Trophoblast cell (in vitro differentiated cells and primary cell): Measurements from ENCODE around the gene RRBP1.
A peak's percentile ranks its signal among the peaks of the same experiment; 100 is the strongest.

Source experiments
- DNase-seq, 2 donors: peaks; one replicate each; pipeline ENCODE4 v3.0.0-alpha.2; 2016
- H2AFZ ChIP-seq: 2 replicates; pipeline ENCODE4 v1.6.1; 2013; ENCODE audit warnings: low read length, moderate library complexity, mild to moderate bottlenecking; ENCODE audit not compliant: insufficient read depth, poor library complexity
- H2AK5ac ChIP-seq: 2 replicates; pipeline ENCODE4 v1.6.1; 2013; ENCODE audit warnings: mild to moderate bottlenecking, low read length
- H2BK120ac ChIP-seq: 2 replicates; pipeline ENCODE4 v1.6.1; 2013; ENCODE audit warnings: low read length, mild to moderate bottlenecking, moderate library complexity; ENCODE audit not compliant: insufficient read depth, poor library complexity
- H2BK12ac ChIP-seq: 2 replicates; pipeline ENCODE4 v1.6.1; 2013; ENCODE audit warnings: mild to moderate bottlenecking, low read length, moderate library complexity
- H2BK5ac ChIP-seq: 2 replicates; pipeline ENCODE4 v1.6.1; 2013; ENCODE audit warnings: low read length, low read depth, moderate library complexity, mild to moderate bottlenecking; ENCODE audit not compliant: poor library complexity
- H3K14ac ChIP-seq: 2 replicates; pipeline ENCODE4 v1.6.1; 2013; ENCODE audit warnings: mild to moderate bottlenecking, low read length
- H3K18ac ChIP-seq: 2 replicates; pipeline ENCODE4 v1.6.1; 2013; ENCODE audit warnings: mild to moderate bottlenecking, low read length
- H3K23ac ChIP-seq: 2 replicates; pipeline ENCODE4 v1.6.1; 2013; ENCODE audit warnings: low read length
- H3K27ac ChIP-seq: 2 replicates; pipeline ENCODE4 v1.5.1; 2013; ENCODE audit warnings: low read depth, mild to moderate bottlenecking, inconsistent platforms, low read length, moderate library complexity
- H3K27me3 ChIP-seq: 2 replicates; pipeline ENCODE4 v1.6.1; 2013; ENCODE audit warnings: inconsistent platforms, mild to moderate bottlenecking, low read length, moderate library complexity; ENCODE audit not compliant: insufficient read depth
- H3K36me3 ChIP-seq, 2 experiments: 1 replicate in 1 of 2; 2 replicates in 1 of 2; pipeline ENCODE4 v1.6.1; 2013; ENCODE audit warnings: low read length in 2 of 2, mild to moderate bottlenecking in 2 of 2, moderate library complexity in 1 of 2; ENCODE audit not compliant: insufficient read depth in 2 of 2, control insufficient read depth in 1 of 2
- H3K4ac ChIP-seq: 2 replicates; pipeline ENCODE4 v1.6.1; 2013; ENCODE audit warnings: low read depth, mild to moderate bottlenecking, low read length, moderate library complexity
- H3K4me1 ChIP-seq, 2 experiments: 1 replicate in 1 of 2; 2 replicates in 1 of 2; pipeline ENCODE4 v1.6.1; 2013; ENCODE audit warnings: low read length in 2 of 2, mild to moderate bottlenecking in 2 of 2, moderate library complexity in 1 of 2; ENCODE audit not compliant: insufficient read depth in 2 of 2, control insufficient read depth in 1 of 2
- H3K4me2 ChIP-seq: 2 replicates; pipeline ENCODE4 v1.6.1; 2013; ENCODE audit warnings: inconsistent platforms, mild to moderate bottlenecking, low read length, moderate library complexity
- H3K4me3 ChIP-seq: 2 replicates; pipeline ENCODE4 v1.5.1; 2013; ENCODE audit warnings: mild to moderate bottlenecking, low read depth, low read length, inconsistent platforms
- H3K79me1 ChIP-seq: one replicate; pipeline ENCODE4 v1.6.1; 2013; ENCODE audit warnings: low read length
- H3K79me2 ChIP-seq: 2 replicates; pipeline ENCODE4 v1.6.1; 2013; ENCODE audit warnings: low read length, mild to moderate bottlenecking; ENCODE audit not compliant: control insufficient read depth, insufficient read depth, poor library complexity
- H3K9ac ChIP-seq: 2 replicates; pipeline ENCODE4 v1.6.1; 2013; ENCODE audit warnings: mild to moderate bottlenecking, low read length
- H3K9me3 ChIP-seq: 2 replicates; pipeline ENCODE4 v1.6.1; 2013; ENCODE audit warnings: low read depth, mild to moderate bottlenecking, control low read depth, inconsistent platforms, low read length; ENCODE audit not compliant: insufficient read depth
- H4K12ac ChIP-seq: 2 replicates; pipeline ENCODE4 v1.6.1; 2013; ENCODE audit warnings: low read depth, mild to moderate bottlenecking, low read length, moderate library complexity
- H4K8ac ChIP-seq: 2 replicates; pipeline ENCODE4 v1.6.1; 2013; ENCODE audit warnings: low read depth, mild to moderate bottlenecking, low read length, moderate library complexity
- H4K91ac ChIP-seq: one replicate; pipeline ENCODE4 v1.6.1; 2013; ENCODE audit warnings: low read depth, mild to moderate bottlenecking, low read length, moderate library complexity
- WGBS: extraction: QIAGEN DNeasy Blood & Tissue Kit; methylation state at CpG from one replicate; pipeline ENCODE4 v1.1.7; 2013; ENCODE audit warnings: missing lambda C conversion rate; ENCODE audit not compliant: insufficient read length, insufficient coverage; ENCODE audit errors: extremely low coverage; 5-methylcytosine and 5-hydroxymethylcytosine counted together

The RRBP1 gene

DNA sequence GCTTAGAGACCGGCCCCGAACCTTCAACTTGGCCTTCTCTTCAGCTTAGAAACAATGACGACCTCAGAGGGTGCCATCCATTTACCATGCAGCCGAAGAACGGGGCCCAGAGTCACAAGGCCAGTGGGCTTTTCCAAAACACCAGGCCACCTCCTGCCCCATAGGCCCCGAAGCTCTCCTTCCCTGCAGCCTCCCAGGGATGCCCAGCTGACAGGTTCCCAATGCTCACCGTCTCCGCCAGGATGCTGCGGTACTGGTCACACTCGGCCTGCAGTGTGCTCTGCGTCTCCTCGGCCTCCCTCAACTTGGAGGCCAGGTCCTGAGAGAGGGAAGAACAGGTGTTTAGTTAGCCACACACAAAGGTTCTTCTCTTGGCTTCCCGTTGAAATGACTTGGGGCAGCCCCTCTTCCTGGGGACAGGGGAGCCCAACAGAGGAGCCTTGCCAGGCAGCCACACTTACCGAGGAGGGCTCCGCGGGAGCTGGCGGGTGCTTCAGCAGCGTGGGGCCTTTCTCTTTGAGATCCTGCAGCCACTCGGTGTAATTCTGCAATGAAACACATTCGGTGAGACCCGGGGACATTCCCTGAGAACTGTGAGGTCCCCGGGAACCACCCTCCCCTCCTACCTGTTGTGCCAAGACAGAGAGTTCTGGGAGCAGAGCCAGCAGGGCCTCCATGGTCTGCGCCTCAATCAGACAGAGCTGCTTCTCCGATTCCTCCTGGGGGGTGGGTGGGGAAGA, 60.6 kb downstream of the RRBP1 start:
- Histone ChIP-seq H3K36me3 (peaks cover 95 to 97% of the 10 kb centered on the region in 2 experiments), H4K91ac (no peak overlapping the region), H3K4me3 (no peak overlapping the region), H3K14ac (no peak overlapping the region), H2AK5ac (no peak overlapping the region), H3K4me1 (no peaks in the 10 kb centered on the region), H4K8ac (no peak overlapping the region), H2BK12ac (no peak overlapping the region), H2BK5ac (no peak overlapping the region), H3K18ac (no peak overlapping the region), H3K9ac (no peak overlapping the region), H2BK120ac (no peak overlapping the region), H4K12ac (no peak overlapping the region), H3K9me3 (peaks cover 6% of the 10 kb centered on the region), H3K23ac (no peak overlapping the region), H3K79me2 (no peaks in the 10 kb centered on the region), H3K4ac (no peak overlapping the region), H2AFZ (no peak overlapping the region), H3K4me2 (no peak overlapping the region), H3K79me1 (no peaks in the 10 kb centered on the region), H3K27ac (no peak overlapping the region), H3K27me3 (no peaks in the 10 kb centered on the region)
- no CpG with 5 or more reads among the region's 24 CpGs for WGBS
- DNase-seq: no peak

DNA sequence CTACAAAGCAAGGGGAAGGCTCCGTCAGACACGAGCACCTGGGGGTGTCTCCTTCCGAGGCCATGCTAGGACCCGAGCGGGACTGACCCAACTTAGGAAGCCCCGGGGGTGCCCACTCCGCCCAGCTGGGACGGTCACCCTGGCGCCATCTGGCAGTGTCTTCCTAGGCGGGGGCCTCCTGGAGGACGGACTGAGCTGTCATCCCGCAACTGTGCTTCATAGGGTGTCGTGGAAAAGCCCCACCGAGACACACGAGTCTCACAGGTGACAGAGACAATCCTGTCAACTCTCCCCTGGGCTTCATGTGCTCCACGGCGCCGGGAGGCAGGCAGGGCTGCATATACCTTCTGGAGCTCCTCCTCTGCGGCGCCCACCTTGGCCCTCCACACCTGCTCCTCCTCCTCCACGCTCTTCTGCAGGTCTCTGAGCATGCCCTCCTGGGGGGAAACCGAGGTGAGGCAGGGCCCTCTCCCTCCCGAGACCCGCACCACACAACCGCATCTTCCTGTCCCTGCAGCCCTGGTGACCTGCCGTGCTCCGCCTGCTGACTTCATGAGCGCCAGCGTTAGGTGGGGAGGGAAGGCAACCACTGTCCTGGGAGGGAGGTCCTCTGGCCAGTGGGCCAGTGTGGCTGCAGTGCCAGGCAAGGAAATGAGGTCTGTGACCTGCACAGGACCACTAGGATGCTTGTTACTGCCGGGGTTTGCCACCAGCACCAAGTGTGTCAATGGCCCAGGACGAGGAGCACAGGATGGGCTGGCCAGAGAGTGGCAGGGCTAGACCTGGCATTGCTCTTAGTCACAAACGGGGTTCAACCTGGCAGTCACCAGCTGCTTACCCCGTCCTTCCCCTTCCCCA, 61.4 kb downstream of the RRBP1 start:
- no CpG with 5 or more reads among the region's 33 CpGs for WGBS
- Histone ChIP-seq H3K4me1 (no peaks in the 10 kb centered on the region), H3K14ac (no peak overlapping the region)

DNA sequence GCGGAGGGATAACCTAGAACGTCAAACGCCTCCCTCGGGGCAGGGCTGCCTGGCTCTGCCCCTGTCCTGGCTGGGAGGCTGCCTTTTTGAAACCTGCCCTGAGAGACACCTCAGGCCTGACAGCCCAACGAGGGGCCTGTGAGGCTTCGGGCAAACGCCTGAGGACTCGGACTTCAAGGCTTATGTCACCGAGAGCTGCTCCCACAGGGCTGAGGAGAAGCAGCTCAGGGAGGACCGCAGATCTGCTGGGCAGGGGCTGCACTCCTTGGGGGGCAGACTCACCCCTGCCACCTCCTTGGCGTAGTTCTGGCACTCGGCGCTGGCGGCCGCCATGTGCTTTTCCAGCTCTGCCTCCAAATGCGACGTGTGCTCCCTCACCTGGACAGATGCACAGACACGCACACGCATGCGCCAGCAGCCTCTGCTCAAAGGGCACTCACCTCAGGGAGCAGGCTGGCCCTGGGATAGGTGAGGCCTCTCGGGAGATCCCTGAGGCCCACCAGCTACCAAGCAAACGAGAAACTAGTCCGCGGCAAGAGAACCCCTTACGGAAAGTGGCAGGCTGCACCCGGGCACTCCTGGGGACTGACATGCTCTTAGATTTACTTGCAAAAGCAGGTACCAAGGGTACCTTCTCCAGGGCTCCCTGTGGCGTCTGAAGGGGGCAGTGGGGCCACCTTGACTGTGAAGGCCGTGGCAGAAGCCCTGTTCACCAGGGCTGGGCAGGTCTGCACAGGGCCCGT, 62.5 kb downstream of the RRBP1 start:
- Histone ChIP-seq H3K18ac (peak overlapping the region; percentile 11), H3K9me3 (peaks cover 6% of the 10 kb centered on the region), H3K9ac (no peak overlapping the region), H2AFZ (no peak overlapping the region), H3K4me3 (no peak overlapping the region), H2BK5ac (no peak overlapping the region), H3K79me2 (no peaks in the 10 kb centered on the region), H4K12ac (no peak overlapping the region), H3K23ac (no peak overlapping the region), H2BK120ac (no peak overlapping the region), H2AK5ac (no peak overlapping the region), H3K4me2 (no peak overlapping the region), H2BK12ac (no peak overlapping the region), H4K8ac (no peak overlapping the region), H3K79me1 (no peaks in the 10 kb centered on the region), H3K27me3 (no peaks in the 10 kb centered on the region), H4K91ac (no peak overlapping the region), H3K14ac (no peak overlapping the region), H3K27ac (no peak overlapping the region), H3K36me3 (peaks cover 97 to 98% of the 10 kb centered on the region in 2 experiments), H3K4ac (no peak overlapping the region), H3K4me1 (no peaks in the 10 kb centered on the region)
- DNase-seq: peak in 1 of 2 donors; percentile 21
- WGBS: no CpG with 5 or more reads among the region's 29 CpGs

More for the DNA sequence above, 61.4 kb downstream of the RRBP1 start:
- Histone ChIP-seq H2BK12ac (no peak overlapping the region), H2BK120ac (no peak overlapping the region), H3K4me2 (no peak overlapping the region), H3K79me1 (no peaks in the 10 kb centered on the region), H3K9me3 (peaks cover 6% of the 10 kb centered on the region), H3K27ac (no peak overlapping the region), H3K4me3 (peak overlapping the region; percentile 45), H2AFZ (no peak overlapping the region), H4K12ac (no peak overlapping the region), H4K8ac (no peak overlapping the region), H4K91ac (no peak overlapping the region), H3K9ac (no peak overlapping the region), H3K18ac (no peak overlapping the region), H3K36me3 (peaks cover 97 to 98% of the 10 kb centered on the region in 2 experiments), H2BK5ac (no peak overlapping the region), H3K4ac (no peak overlapping the region), H2AK5ac (no peak overlapping the region), H3K79me2 (no peaks in the 10 kb centered on the region), H3K27me3 (no peaks in the 10 kb centered on the region), H3K23ac (no peak overlapping the region)
- DNase-seq: no peak

- no peak overlapping the region for H3K23ac ChIP-seq
- H3K4me2 ChIP-seq: no peak overlapping the region
- no peak overlapping the region for H2BK120ac ChIP-seq
- H3K14ac ChIP-seq: no peak overlapping the region
- H3K79me2 ChIP-seq: no peaks in the 10 kb centered on the region
- H2BK12ac ChIP-seq: no peak overlapping the region
- no peak overlapping the region for H2BK5ac ChIP-seq
- no peak overlapping the region for H4K8ac ChIP-seq
- no peaks in the 10 kb centered on the region for H3K79me1 ChIP-seq
- no peak overlapping the region for H3K18ac ChIP-seq
- H3K9ac ChIP-seq: no peak overlapping the region
- no peak overlapping the region for H4K12ac ChIP-seq
- H4K91ac ChIP-seq: no peak overlapping the region
- peaks cover 97 to 98% of the 10 kb centered on the region in 2 experiments for H3K36me3 ChIP-seq
- H3K27me3 ChIP-seq: no peaks in the 10 kb centered on the region
- no peak overlapping the region for H3K27ac ChIP-seq
- no peak for DNase-seq
- H2AFZ ChIP-seq: no peak overlapping the region
- no CpG with 5 or more reads among the region's 10 CpGs for WGBS
- no peak overlapping the region for H3K4ac ChIP-seq
- H3K4me3 ChIP-seq: no peak overlapping the region
- H3K4me1 ChIP-seq: no peaks in the 10 kb centered on the region
- no peak overlapping the region for H2AK5ac ChIP-seq
- H3K9me3 ChIP-seq: peaks cover 4% of the 10 kb centered on the region
These were observed 63.4 kb downstream of the RRBP1 start for GRCh38 chr20:17618673-17619013.
